Transverse colon (tissue), 4 donors: Measurements from ENCODE around the gene PTPRN2. TPM values are rescaled to one million over a fixed set of nuclear protein-coding genes. Genes with fewer than 3 reads are reported as not detected.

Experiments used
- DNase-seq: peaks from one replicate; pipeline ENCODE4 v3.0.0-alpha.2; 2019
- H3K27ac ChIP-seq, 4 donors: fragments of 200-600 bp; sonication (generic); 2 replicates each; pipeline ENCODE4 v1.5.1; 2016 to 2018; ENCODE audit warnings: inconsistent platforms in 4 of 4
- H3K27me3 ChIP-seq: fragments of 200-600 bp; sonication (generic); 2 replicates; pipeline ENCODE4 v1.5.1; 2017; ENCODE audit warnings: inconsistent platforms
- H3K36me3 ChIP-seq, 4 donors: fragments of 200-600 bp; sonication (generic); 2 replicates each; pipeline ENCODE4 v1.5.1; 2017 to 2019; ENCODE audit warnings: inconsistent platforms in 4 of 4
- H3K4me1 ChIP-seq, 4 donors: fragments of 200-600 bp; sonication (generic); 2 replicates each; pipeline ENCODE4 v1.5.1; 2017 to 2020; ENCODE audit warnings: inconsistent platforms in 4 of 4
- H3K4me3 ChIP-seq, 4 donors: fragments of 200-600 bp; sonication (generic); 1 replicate in 1 of 4; 2 replicates in 3 of 4; pipeline versions ENCODE4 v1.5.1 to v1.6.1; 2017 to 2019; ENCODE audit warnings: inconsistent platforms in 4 of 4
- H3K9me3 ChIP-seq, 2 donors: fragments of 200-600 bp; sonication (generic); 2 replicates each; pipeline ENCODE4 v1.5.1; 2017 to 2019; ENCODE audit warnings: inconsistent platforms in 2 of 2
- EP300 ChIP-seq: sonication (generic); formaldehyde crosslinking; IDR thresholded peaks from one replicate; pipeline ENCODE4 v1.6.1; 2017; ENCODE audit warnings: antibody characterized with exemption, low read depth
- POLR2A ChIP-seq: fragments of 450-650 bp; IDR thresholded peaks from one replicate; pipeline ENCODE4 v1.6.1; 2016; ENCODE audit warnings: antibody characterized with exemption, mild to moderate bottlenecking, moderate library complexity
- POLR2AphosphoS5 ChIP-seq, 3 donors: sonication (generic); formaldehyde crosslinking; IDR thresholded peaks; one replicate each; pipeline ENCODE4 v1.6.1; 2016; ENCODE audit warnings: antibody characterized with exemption in 3 of 3
- WGBS, 2 donors: methylation state at CpG; one replicate each; pipeline ENCODE4 v1.1.5; 2018; ENCODE audit warnings: low coverage in 1 of 2; 5-methylcytosine and 5-hydroxymethylcytosine counted together
- in situ Hi-C, 4 donors: fragments of 200-750 bp; cut with MboI; loops; one replicate each; pipeline versions ENCODE4 v1.15.0 to v1.15.1; 2017; ENCODE audit warnings: low sequenced_read_pairs in 3 of 4, low pct_ligation_motif_present in 1 of 4, low pct_unique_long_range_greater_than_20kb in 1 of 4
- intact Hi-C: fragments of 100-400 bp; cut with DNase I; formaldehyde crosslinking; loops from one replicate; pipeline ENCODE4 v1.15.1; 2023; ENCODE audit warnings: low total_unique reads
- total RNA-seq, 4 donors: library from RNA; depleted of rRNA; stranded (reverse); fragments of >200 nt; gene quantifications; one replicate each; pipeline ENCODE4 v1.1.0, GENCODE V29; 2016
- TF ChIP-seq, protein P1 (sequence below), 5 experiments: fragments of 200-600 bp in 3 of 5; fragments of 450-650 bp in 2 of 5; sonication (generic) in 3 of 5; IDR thresholded peaks; 1 replicate in 2 of 5; 2 replicates in 3 of 5; pipeline ENCODE4 v1.5.1; 2016 to 2017; ENCODE audit warnings: antibody characterized with exemption in 5 of 5, inconsistent platforms in 3 of 5, mild to moderate bottlenecking in 2 of 5, moderate library complexity in 1 of 5

Gene PTPRN2
- total RNA-seq, 4 donors from 2014 or later = 15.4 to 31.1 (median 21.8) TPM

DNA sequence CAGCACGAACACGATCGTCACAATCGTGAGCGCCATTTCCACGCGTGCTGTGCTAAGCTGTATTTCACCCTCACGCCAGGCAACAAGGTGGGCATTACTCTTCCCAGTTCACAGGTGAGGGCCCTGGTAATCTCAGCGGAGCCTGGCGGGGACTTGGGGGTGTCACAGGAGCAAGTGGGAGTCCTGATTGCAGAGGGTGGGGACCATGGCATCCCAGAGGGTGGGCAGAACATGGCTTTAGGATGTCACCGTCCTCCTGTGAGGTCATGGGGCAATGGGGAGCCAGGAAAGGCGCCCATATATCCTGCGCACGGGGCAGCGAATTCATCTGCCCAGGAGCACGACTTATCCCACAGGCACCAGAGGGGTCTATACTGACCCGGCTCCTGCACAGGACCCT, 761.1 kb downstream of the PTPRN2 start:
- H3K27ac ChIP-seq = no peak overlapping the region
- in situ Hi-C loops (no loop called here), intact Hi-C loops (no loop called here)
- no peak for DNase-seq
- no peak overlapping the region for H3K4me3 ChIP-seq
- no peaks in the 10 kb centered on the region for H3K27me3 ChIP-seq
- 97 to 99% methylated on average over 7 to 17 of the region's 17 CpGs for WGBS, 2 donors
- H3K9me3 ChIP-seq = no peaks in the 10 kb centered on the region
- no peaks in the 10 kb centered on the region for H3K4me1 ChIP-seq
- TF ChIP-seq POLR2A = no peak
- TF ChIP-seq POLR2AphosphoS5 (IDR thresholded peaks at IDR 0.05) = no peak
- TF ChIP-seq EP300 = no peak
- TF ChIP-seq, protein P1, sequence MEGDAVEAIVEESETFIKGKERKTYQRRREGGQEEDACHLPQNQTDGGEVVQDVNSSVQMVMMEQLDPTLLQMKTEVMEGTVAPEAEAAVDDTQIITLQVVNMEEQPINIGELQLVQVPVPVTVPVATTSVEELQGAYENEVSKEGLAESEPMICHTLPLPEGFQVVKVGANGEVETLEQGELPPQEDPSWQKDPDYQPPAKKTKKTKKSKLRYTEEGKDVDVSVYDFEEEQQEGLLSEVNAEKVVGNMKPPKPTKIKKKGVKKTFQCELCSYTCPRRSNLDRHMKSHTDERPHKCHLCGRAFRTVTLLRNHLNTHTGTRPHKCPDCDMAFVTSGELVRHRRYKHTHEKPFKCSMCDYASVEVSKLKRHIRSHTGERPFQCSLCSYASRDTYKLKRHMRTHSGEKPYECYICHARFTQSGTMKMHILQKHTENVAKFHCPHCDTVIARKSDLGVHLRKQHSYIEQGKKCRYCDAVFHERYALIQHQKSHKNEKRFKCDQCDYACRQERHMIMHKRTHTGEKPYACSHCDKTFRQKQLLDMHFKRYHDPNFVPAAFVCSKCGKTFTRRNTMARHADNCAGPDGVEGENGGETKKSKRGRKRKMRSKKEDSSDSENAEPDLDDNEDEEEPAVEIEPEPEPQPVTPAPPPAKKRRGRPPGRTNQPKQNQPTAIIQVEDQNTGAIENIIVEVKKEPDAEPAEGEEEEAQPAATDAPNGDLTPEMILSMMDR (IDR thresholded peaks at IDR 0.05) = no peak
- no peaks in the 10 kb centered on the region for H3K36me3 ChIP-seq

DNA sequence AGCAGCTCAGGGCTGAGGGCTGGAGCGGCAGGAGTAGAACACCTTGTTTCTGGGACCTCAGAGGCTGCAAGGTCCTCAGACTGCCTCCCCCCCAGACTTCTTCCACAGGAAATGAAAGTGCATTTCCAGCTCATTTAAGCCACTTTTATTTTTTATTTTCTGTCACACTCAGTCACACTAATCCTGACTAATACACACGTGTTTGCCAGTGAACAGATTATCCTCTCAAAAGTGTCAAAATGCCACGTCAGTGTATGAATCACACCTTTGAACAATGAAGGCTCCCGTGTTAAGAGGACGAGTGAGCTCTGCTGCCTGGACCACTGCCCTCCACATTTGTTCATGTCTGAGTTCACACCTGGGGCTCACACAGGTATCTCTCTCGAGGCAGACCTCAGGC, 762.3 kb downstream of the PTPRN2 start:
- Histone ChIP-seq H3K4me3 (no peak overlapping the region), H3K27ac (no peak overlapping the region), H3K36me3 (no peaks in the 10 kb centered on the region), H3K27me3 (no peaks in the 10 kb centered on the region), H3K4me1 (no peaks in the 10 kb centered on the region), H3K9me3 (no peaks in the 10 kb centered on the region)
- TF ChIP-seq POLR2A (no peak), EP300 (no peak), POLR2AphosphoS5 (IDR thresholded peaks at IDR 0.05) (no peak)
- TF ChIP-seq, protein P1 (IDR thresholded peaks at IDR 0.05) = no peak
- DNase-seq = no peak
- in situ Hi-C loops = no loop called here
- intact Hi-C loops = no loop called here
- 67% methylated on average over 6 of the region's 6 CpGs; no CpG with 5 or more reads in 1 of the 2 donors for WGBS, 2 donors

DNA sequence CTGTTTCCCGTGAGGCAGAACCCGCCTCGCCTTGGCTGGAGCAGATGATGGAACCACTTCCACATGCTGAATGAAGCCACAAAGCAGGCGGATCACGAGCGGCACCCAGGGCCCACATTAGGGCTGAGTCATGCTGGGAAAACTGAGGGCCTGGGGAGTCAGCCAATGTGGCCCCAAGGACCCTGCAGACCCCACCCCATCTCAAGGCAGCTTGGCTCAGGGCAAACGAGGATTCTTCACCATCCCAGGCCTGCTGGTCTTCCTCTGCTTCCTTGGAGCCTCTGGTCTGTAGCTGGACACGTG, 762.9 kb downstream of the PTPRN2 start:
- intact Hi-C loops (no loop called here), in situ Hi-C loops (no loop called here)
- Histone ChIP-seq H3K36me3 (no peaks in the 10 kb centered on the region), H3K4me3 (no peak overlapping the region), H3K4me1 (no peaks in the 10 kb centered on the region), H3K27ac (no peak overlapping the region), H3K9me3 (no peaks in the 10 kb centered on the region), H3K27me3 (no peaks in the 10 kb centered on the region)
- 87% methylated on average over 8 of the region's 8 CpGs; no CpG with 5 or more reads in 1 of the 2 donors for WGBS, 2 donors
- TF ChIP-seq, protein P1 (IDR thresholded peaks at IDR 0.05) = no peak
- TF ChIP-seq EP300 (no peak), POLR2A (no peak), POLR2AphosphoS5 (IDR thresholded peaks at IDR 0.05) (no peak)
- DNase-seq = no peak

DNA sequence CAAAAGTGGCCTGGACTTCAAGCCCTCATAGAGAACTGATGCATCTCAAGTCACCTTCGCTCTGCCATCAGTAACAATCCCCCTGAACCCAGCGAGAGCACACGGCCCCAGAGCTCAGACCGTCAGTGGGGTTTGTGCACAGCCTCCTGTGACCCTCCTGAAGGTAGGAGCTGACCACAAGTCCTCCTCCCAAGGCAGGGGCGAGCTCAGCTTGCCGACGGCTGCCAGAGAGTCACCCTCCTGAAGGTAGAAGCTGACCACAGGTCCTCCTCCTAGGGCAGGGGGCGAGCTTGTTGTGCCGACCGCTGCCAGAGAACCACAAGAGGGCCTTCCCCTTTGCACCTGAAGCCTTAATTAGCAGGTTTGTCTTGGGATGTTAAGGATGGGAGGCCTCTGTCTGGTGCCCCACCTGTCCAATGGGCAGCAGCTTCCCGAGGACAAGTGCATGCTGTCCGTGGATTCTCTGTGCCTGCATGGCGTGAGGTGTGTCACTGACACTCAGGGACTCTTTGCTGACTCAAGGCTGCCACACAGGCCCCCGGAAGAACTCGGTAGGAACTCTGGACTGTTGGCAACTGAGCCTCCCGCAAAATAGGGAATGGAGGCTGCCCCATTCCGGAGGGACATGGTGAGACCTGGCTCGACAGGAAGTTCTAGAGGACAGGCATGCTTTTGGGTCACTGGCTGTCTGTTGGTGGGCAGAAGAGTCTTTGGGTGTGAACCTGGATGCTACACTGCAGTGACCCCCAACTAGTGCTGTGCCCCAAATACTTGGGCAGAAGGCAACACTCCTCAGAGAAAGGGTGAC, 763.4 kb downstream of the PTPRN2 start:
- no peaks in the 10 kb centered on the region for H3K36me3 ChIP-seq
- no peaks in the 10 kb centered on the region for H3K27me3 ChIP-seq
- TF ChIP-seq POLR2A (no peak), POLR2AphosphoS5 (IDR thresholded peaks at IDR 0.05) (no peak), EP300 (no peak)
- TF ChIP-seq, protein P1 (IDR thresholded peaks at IDR 0.05) = no peak
- 72 to 80% methylated on average over 4 to 18 of the region's 18 CpGs for WGBS, 2 donors
- H3K4me1 ChIP-seq = no peaks in the 10 kb centered on the region
- no peak overlapping the region for H3K4me3 ChIP-seq
- in situ Hi-C loops = no loop called here
- DNase-seq = no peak
- intact Hi-C loops = no loop called here
- H3K9me3 ChIP-seq = no peaks in the 10 kb centered on the region
- H3K27ac ChIP-seq = no peak overlapping the region
